Body of pancreas (tissue), 4 donors: ENCODE results near the gene DOC2B.
"Not testable (repeated sequence)": the region's sequence is repeated elsewhere in the genome, so short reads cannot be mapped to it uniquely, and the experiment has no call there.

Experiments used
- POLR2A ChIP-seq, 3 donors: fragments of 450-650 bp; IDR thresholded peaks; one replicate each; pipeline ENCODE4 v1.6.1; 2016; ENCODE audit warnings: antibody characterized with exemption in 3 of 3, mild to moderate bottlenecking in 2 of 3
- TF ChIP-seq, protein P1 (sequence below), 7 experiments: fragments of 450-650 bp in 4 of 7; fragments of 200-600 bp in 3 of 7; sonication (generic) in 3 of 7; IDR thresholded peaks; one replicate each; pipeline ENCODE4 v1.5.1; 2016 to 2019; ENCODE audit warnings: antibody characterized with exemption in 7 of 7

DNA sequence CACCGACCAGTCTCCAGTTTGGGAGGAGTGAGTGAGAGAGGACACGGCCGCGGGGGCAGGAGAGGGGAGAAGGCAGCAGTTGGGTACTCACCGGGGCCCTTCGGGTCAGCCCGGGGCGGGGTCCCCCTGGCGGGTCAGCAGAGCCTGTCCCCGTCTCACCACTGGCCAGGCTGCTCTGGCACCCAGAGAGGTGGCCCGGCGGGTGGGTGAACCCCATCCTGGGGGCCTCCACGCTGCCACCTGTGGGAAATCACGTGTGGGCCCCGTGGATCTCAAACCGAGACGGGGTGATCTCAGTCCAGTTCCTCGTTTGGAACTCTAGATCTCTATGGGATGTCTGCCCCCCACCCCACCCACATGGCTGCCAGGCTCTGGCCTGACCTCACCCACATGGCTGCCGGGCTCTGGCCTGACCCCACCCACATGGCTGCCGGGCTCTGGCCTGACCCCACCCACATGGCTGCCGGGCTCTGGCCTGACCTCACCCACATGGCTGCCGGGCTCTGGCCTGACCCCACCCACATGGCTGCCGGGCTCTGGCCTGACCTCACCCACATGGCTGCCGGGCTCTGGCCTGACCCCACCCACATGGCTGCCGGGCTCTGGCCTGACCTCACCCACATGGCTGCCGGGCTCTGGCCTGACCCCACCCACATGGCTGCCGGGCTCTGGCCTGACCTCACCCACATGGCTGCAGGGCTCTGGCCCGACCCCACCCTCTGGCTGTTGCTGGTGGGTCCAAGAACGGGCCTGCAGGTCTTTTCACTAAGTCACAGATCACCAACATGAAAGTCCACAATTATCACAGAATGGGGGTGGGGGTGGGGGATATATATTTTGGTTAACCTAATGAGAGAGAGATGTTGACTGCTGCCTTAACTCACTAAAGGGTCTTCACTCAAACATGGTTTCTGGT lies 34.4 kb upstream of the DOC2B start:
- TF ChIP-seq, protein P1, sequence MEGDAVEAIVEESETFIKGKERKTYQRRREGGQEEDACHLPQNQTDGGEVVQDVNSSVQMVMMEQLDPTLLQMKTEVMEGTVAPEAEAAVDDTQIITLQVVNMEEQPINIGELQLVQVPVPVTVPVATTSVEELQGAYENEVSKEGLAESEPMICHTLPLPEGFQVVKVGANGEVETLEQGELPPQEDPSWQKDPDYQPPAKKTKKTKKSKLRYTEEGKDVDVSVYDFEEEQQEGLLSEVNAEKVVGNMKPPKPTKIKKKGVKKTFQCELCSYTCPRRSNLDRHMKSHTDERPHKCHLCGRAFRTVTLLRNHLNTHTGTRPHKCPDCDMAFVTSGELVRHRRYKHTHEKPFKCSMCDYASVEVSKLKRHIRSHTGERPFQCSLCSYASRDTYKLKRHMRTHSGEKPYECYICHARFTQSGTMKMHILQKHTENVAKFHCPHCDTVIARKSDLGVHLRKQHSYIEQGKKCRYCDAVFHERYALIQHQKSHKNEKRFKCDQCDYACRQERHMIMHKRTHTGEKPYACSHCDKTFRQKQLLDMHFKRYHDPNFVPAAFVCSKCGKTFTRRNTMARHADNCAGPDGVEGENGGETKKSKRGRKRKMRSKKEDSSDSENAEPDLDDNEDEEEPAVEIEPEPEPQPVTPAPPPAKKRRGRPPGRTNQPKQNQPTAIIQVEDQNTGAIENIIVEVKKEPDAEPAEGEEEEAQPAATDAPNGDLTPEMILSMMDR (IDR thresholded peaks at IDR 0.05): not testable (repeated sequence)
- TF ChIP-seq POLR2A (IDR thresholded peaks at IDR 0.05): not testable (repeated sequence)
